ENCODE results near the gene RGS11.

Gene RGS11

DNA sequence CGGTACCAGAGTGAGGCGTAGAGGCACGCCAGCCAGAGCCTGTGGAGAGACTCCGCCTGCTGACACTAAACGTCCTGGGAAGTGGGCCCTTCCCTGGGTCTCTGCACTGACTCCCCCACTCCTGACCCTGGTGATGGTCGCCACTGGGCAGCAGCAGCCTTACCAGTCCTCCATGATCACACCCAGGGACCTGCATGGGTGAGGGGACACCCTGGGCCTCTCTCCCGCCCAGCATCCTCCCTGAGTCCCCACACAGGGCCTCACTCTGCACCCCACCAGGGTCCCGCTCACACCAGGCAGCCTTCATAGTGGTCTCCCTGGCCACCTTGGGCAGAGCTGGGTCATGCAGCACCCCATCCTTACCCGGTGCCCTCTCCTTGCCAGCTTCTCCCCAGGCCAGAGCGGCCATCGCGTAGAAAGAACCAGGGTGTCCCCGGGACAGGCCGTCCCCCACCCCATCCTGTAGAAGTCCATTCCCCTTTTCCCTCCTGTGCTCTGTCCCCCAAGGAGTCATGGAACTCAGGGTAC is 10.7 kb downstream of the RGS11 start:
- peaks cover 19% of the 10 kb centered on the region for H3K36me3 ChIP-seq (replicated peaks)
- no peak for TF ChIP-seq CTCF (IDR thresholded peaks at IDR 0.05; ENCODE audit: low read depth, low read length, missing control alignments)

DNA sequence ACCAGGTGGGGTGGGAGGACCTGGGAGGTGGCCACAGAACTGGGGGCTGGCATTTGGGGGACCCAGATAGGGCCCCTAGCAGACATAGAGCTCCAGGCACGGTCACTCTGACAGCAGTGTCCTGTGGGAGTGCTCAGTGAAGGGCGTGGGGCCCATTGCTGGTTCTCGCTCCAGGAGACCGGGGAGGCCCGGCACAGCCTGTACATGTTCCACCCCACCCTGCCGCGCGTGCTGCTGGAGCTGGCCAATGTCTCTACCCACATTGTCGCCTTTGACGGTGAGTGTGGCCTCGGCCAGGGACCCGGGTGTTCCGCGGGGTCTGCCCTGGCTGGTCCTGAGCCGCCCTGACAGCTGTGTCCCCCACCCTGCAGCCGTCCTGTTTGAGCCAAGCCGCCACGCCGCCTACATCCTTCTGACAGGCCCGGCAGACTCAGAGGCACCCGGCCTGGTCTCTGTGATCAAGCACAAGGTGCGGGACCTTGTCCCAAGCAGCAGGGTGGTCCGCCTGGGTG is 11.2 kb downstream of the RGS11 start:
- DNase-seq: no peak
- in situ Hi-C loops (cut with HindIII; ENCODE audit: low pct_ligation_motif_present, low sequenced_read_pairs): no loop called here
- Histone ChIP-seq H3K27me3 (replicated peaks) (no peaks in the 10 kb centered on the region), H3K27ac (no peak overlapping the region), H3K4me3 (ENCODE audit: low read depth, low read length) (no peak overlapping the region), H3K36me3 (replicated peaks) (peaks cover 23% of the 10 kb centered on the region)
- no peak for TF ChIP-seq CTCF (IDR thresholded peaks at IDR 0.05; ENCODE audit: low read depth, low read length, missing control alignments)

More for the DNA sequence above, 10.7 kb downstream of the RGS11 start:
- in situ Hi-C loops (cut with HindIII; ENCODE audit: low pct_ligation_motif_present, low sequenced_read_pairs): no loop called here
- Histone ChIP-seq H3K27me3 (replicated peaks) (no peaks in the 10 kb centered on the region), H3K4me3 (ENCODE audit: low read depth, low read length) (no peak overlapping the region), H3K27ac (no peak overlapping the region)
- no peak for DNase-seq

GRCh38 chr16:263944-264343 is 11.8 kb downstream of the RGS11 start:
- Histone ChIP-seq H3K4me3 (ENCODE audit: low read depth, low read length) (no peak overlapping the region), H3K36me3 (replicated peaks) (peaks cover 27% of the 10 kb centered on the region), H3K27ac (no peak overlapping the region), H3K27me3 (replicated peaks) (no peaks in the 10 kb centered on the region)
- TF ChIP-seq CTCF (IDR thresholded peaks at IDR 0.05; ENCODE audit: low read depth, low read length, missing control alignments): no peak
- in situ Hi-C loops (cut with HindIII; ENCODE audit: low pct_ligation_motif_present, low sequenced_read_pairs): no loop called here
- no peak for DNase-seq

- no peak overlapping the region for H3K4me3 ChIP-seq (ENCODE audit: low read depth, low read length)
- peaks cover 27% of the 10 kb centered on the region for H3K36me3 ChIP-seq (replicated peaks)
- H3K27ac ChIP-seq: no peak overlapping the region
- no peak for TF ChIP-seq CTCF (IDR thresholded peaks at IDR 0.05; ENCODE audit: low read depth, low read length, missing control alignments)
- in situ Hi-C loops (cut with HindIII; ENCODE audit: low pct_ligation_motif_present, low sequenced_read_pairs): no loop called here
- DNase-seq: no peak
- H3K27me3 ChIP-seq (replicated peaks): no peaks in the 10 kb centered on the region
Measured at GRCh38 chr16:263182-263774, 12.5 kb downstream of the RGS11 start.

DNA sequence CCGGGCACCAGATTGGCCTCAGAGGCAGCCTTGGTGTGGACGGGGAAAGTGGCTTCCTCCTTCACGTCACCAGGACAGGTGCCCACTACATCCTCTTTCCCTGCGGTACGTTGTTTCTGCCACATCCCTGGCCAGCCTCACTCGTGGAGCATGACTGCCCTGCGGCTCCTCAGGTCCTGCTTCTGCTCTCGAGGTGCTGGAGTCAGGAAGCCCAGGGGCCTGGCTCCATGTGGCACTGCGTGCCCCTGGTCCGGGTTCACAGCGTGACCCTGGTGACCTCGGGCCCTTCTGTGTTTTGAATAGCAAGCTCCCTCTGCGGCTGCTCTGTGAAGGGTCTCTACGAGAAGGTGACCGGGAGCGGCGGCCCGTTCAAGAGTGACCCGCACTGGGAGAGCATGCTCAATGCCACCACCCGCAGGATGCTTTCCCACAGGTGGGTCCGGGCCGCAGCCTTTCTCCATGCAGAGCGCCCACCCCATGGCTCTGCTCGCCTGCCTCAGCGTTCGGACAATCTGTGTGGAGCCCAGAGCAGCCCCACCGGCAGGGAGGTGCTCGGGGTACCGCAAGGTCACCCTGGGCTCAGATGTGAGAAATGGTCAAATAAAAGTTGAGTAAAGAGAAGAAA is 13.5 kb downstream of the RGS11 start:
- Histone ChIP-seq H3K27ac (no peak overlapping the region), H3K4me3 (ENCODE audit: low read depth, low read length) (no peak overlapping the region), H3K36me3 (replicated peaks) (peaks cover 27% of the 10 kb centered on the region), H3K27me3 (replicated peaks) (no peaks in the 10 kb centered on the region)
- no peak for TF ChIP-seq CTCF (IDR thresholded peaks at IDR 0.05; ENCODE audit: low read depth, low read length, missing control alignments)
- in situ Hi-C loops (cut with HindIII; ENCODE audit: low pct_ligation_motif_present, low sequenced_read_pairs): no loop called here
- DNase-seq: no peak

Data from brain microvascular endothelial cell (primary cell).